HG03520 (cell line): Measurements from ENCODE around the gene PDS5A.
A peak's percentile ranks its signal among the peaks of the same experiment; 100 is the strongest.
"Not testable (repeated sequence)": the region's sequence is repeated elsewhere in the genome, so short reads cannot be mapped to it uniquely, and the experiment has no call there.

Experiments
- ATAC-seq: cut with Tn5 transposase; IDR thresholded peaks from one replicate; pipeline ENCODE4 v1.9.1; 2021; ENCODE audit warnings: mild to moderate bottlenecking, moderate library complexity; ENCODE audit not compliant: unreplicated experiment

Gene PDS5A

DNA sequence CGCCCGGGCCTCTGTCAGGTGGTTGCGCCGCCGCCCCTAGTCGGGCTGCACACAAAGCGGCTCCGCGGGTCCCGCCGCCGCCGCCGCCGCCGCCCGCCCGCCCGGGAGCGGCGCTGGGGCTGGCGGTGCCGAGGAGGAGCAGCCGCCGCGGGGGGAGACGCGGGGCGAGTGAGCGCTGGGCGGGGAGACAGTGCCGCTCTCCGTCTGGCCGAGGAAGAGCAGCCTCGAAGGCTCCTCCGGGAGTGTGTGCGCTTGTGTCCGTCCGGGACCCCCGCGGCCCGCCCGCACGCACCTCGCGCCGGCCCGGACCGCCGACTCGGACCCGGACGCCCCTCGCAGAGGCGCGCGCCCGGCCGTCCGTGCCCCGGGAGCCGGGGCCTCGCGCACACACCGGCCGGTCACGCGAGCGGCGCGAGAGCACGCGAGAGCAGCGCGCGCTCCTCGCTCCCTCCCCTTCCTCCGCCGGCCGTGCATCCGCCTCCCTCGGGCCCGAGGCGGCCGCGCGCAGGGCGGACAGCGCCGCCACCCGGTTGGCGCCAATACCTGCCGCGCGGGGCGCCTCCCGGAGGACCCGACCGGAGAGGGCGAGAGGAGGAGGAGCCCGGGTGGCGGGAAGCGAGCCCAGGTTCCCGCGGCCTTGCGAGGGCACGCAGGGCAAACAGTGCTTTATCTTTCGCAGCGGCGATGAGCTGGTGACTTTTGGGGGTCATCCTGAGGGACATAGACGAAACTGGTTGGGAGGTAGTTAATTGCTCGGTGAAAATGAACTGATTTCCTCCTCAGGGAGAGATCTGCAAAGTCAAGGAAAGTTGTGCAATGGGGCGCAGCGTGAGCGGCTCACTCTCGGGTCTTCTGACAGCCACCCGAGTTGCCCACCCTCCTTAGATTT is at the start of gene PDS5A:
Gene PDS5A, minus strand, starts transcription at position 423 of the 889 bp plus-strand sequence. CDS start 1,334 bp downstream, outside the sequence.
- ATAC-seq: peak; percentile 78

DNA sequence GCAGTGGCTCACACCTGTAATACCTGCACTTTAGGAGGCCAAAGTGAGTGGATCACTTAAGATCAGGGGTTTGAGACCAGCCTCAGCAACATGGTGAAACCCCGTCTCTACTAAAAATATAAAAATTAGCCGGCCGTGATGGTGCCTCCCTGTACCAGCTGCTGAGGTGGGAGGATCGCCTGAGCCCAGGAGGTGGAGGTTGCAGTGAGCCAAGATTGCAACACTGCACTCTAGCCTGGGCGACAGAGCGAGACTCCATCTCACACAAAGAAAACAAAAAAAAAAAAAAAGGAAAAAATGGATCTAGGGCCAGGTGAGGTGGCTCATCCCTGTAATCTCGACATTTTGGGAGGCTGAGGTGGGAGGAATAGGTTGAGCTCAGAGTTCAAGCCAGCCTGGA is 46.3 kb upstream of the PDS5A start:
- ATAC-seq: not testable (repeated sequence)

DNA sequence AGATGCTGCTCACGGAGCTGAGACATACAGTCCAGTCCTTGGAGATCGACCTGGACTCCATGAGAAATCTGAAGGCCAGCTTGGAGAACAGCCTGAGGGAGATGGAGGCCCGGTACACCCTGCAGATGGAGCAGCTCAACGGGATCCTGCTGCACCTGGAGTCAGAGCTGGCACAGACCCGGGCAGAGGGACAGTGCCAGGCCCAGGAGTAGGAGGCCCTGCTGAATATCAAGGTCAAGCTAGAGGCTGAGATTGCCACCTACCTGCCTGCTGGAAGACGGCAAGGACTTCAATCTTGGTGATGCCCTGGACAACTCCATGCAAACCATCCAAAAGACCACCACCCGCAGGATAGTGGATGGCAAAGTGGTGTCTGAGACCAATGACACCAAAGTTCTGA is 43.4 kb upstream of the PDS5A start:
- ATAC-seq: not testable (repeated sequence)

DNA sequence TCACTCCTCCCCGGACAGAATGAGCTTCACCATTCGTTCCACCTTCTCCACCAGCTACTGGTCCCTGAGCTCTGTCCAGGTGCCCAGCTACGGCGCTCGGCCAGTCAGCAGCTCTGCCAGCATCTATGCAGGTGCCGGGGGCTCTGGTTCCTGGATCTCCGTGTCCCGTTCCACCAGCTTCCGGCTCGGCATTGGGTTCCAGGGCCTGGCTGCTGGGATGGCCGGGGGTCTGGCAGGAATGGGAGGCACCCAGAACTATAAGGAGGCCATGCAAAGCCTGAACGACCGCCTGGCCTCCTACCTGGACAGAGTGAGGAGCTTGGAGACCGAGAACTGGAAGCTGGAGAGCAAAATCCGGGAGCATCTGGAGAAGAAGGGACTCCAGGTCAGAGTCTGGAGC is 42.5 kb upstream of the PDS5A start:
- ATAC-seq: no peak

GRCh38 chr4:40016007-40016406 is 38.3 kb upstream of the PDS5A start:
- ATAC-seq: no peak

DNA sequence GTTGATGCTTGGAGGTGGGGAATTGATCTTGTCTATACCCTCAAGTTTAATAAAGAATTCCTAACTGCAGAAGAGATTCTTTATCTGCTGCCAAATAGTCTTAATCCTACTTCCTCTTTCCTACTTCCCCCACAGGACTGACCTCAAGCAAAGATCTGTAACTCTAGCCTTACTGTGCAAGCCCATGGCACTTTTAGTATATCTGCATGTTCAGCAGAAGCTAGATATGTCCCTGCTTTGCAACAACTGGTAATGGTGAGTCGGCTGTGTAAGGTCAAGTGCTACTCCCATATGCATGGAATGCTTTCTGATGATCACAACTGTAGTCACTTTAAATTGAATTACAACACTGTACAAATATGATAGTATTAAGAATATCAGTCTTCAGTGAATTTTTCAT is 26.3 kb upstream of the PDS5A start:
- no peak for ATAC-seq

- no peak for ATAC-seq
These were observed 23.0 kb upstream of the PDS5A start for GRCh38 chr4:40000711-40001110.

DNA sequence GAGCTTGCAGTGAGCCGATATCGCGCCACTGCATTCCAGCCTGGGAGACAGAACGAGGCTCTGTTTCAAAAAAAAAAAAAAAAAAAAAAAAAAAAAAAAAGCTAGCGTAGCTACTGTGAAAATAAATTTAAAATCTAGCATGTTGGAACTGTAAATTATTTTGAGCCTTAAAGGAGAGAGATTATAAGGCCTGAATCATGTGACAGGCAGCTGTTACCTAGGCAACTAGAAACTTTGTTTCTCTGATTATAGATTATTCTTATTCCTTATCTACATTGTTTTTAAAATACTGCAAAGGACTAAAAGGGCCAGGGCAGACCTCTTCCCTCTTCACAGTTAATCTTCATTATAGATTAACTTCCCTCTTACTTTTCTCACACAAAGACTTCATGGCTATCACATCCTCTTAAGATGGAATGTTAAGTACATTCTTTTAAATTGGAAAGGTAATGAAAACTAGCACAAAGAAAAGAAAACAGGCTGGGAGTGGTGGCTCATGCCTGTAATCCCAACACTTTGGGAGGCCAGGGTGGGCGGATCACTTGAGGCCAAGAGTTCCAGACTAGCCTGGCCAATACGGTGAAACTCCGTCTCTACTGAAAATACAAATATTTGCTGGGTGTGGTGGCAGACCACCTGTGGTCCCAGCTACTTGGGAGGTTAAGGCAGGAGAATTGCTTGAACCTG is 21.1 kb upstream of the PDS5A start:
- no peak for ATAC-seq

DNA sequence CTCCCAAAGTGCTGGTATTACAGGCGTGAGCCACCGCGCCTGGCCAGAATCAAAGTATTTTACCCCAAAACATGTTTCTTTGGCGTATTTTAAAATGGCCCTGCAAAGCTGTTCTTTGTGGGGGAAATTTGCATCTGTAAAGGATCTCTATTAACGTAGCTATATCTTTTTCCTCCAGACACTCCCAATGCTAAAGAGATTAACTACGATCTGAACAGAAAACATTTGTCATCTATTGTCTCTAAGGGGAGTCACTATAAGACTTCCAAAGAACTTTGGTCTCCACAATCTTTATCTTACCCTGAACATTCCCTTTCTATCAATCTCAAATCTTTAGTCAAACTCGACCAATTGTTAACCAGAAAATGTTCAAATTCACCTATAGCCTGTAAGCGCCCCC is 19.1 kb upstream of the PDS5A start:
- ATAC-seq: no peak

- ATAC-seq: no peak
These were observed 16.7 kb upstream of the PDS5A start for GRCh38 chr4:39994406-39994805.

DNA sequence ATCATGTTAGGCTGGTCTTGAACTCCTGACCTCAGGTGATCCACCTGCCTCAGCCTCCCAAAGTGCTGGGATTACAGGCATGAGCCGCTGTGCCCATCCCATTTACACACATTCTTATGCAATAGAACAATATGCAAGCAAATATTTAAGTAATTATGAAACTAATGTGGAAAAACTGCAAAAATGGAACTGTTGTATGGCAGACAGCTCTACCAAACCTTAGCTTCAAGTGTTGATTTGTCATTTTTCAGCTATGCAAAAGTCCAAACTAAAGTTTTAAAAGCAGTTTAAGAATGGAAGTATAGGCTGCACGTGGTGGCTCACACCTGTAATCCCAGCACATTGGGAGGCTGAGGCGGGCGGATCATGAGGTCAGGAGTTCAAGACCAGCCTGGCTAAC is 11.7 kb upstream of the PDS5A start:
- ATAC-seq: not testable (repeated sequence)

DNA sequence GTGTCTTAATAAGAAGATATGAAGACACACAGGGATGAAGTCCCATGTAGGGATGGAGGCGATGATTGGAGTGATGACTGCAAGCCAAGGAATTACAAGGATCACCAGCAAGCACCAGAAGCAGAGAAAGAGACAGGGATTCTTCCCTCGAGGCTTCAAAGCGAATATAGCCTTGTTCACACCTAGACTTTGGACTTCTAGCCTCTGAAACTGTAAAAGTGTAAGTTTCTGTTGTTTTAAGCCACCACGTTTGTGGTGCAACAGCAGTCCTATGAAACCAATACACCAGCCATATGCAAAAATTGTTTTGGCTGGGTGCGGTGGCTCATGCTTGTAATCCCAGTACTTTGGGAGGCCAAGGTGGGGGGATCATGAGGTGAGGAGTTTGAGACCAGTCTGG is 9.8 kb upstream of the PDS5A start:
- ATAC-seq: no peak

- ATAC-seq: no peak
These were observed 1.2 kb upstream of the PDS5A start for GRCh38 chr4:39978904-39979303.

- ATAC-seq: no peak
These were observed 666 bp upstream of the PDS5A start for GRCh38 chr4:39978378-39978775.

DNA sequence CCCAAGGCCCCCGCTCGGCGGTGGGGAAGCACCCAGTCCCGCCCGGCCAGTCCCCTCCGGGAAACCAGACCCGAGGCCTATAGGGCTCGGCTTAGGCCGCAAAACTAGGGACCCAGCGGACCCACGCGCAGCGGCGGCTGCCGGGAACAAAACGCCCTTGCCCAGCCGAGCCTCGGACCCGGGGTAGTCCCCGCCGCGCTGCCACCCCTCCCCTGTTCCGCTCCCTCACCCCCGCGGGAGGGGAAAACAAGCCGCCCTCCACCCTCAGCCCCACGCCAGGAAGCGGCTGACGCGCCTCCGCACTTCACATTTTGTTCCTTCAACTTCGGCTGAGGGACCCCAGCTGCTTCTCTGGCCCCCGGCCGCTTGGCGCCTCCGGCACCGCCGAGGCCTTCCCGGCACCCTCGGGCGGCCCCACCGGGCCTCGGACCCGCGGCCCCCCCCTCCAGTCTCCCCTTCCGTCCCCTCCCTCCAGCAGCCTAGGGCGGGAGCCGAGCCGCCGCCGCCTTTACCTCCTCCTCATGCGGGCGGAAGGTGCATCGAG is 694 bp downstream of the PDS5A start:
- peak; percentile 13 for ATAC-seq

DNA sequence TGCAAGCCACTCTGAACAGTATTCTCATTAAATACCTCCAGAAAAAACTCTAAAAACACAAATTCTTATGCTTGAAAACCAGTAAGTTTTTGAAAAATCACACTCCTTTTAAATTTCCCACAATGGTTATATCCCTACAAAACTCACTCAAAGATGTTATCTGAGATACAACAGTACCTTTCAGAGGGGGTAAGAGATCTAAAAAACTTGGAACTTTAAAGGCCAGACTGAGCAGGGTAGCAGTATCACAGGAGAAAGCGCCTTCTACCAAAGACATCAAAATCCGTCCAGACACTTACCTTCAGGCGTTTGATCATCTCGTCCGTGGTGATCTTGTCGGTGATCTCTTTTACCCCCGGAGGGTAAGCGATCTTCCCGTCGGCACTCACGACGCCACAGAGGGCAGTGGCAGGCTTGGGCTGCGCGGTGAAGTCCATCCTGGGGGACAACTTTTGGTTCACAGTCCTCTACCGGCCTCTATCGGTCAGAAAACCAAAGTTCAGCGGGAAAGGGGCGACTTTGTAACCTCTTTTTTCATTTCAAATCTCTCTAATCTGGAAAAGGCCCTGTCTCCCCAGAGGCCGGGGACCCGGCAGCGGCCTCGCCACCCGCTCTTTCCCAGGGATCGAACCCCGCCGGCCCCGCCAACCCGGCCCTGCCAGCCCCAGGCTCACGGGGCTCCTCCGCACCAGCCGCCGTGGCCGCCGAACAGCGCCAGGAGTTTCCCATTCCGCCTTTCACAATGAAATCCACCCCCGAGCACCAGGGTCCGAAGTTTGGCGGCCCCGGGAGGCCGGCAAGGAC is 1.4 kb downstream of the PDS5A start:
- peak; percentile 29 for ATAC-seq

DNA sequence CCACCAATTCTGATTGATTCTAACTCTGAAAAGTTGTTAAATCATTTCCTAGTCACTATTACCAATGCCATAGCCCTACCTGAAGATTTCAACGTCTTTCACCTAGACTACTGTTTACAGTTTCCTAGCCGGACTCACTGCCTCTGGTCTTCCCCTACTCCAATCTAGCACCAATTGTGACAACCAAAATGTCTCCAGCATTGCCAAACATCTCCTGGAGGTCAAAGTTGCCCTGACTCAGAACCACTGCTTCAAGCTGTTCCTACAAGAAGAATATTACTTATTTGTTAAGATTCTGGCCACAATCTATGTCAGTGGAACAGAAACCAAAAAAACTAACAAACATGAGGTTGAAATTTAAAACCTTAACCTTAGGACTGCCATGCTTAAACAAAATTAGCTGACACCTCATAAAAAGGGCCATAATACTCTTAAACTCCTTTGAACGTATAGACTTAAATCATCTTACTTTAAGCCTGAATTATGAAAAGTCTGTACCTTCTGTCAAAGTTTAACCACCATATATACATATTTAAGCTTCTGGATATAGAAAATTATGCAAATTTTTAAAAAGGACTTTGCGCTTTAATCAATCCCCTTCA is 2.1 kb downstream of the PDS5A start:
- no peak for ATAC-seq

DNA sequence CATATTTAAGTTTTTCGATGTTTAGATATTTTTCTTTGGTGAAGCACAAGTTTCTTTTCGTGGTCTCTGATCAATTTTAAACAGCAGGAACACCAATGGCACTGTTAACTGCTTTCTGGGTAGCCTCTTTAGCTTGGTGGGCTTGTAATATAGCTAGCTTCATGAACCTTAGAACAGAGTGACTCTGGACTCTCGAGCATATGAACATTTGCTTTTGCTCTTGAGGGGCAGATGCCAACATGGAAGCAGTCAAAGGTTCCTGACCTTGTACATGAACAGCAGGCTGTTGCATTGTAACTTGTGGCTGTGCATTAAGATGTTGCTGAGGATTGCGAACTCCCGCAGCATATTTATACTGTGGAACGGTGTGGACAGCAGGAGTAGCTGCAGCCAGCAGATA is 4.7 kb downstream of the PDS5A start:
- ATAC-seq: not testable (repeated sequence)

GRCh38 chr4:39970671-39971640 is 6.8 kb downstream of the PDS5A start:
- peak; percentile 53 for ATAC-seq

DNA sequence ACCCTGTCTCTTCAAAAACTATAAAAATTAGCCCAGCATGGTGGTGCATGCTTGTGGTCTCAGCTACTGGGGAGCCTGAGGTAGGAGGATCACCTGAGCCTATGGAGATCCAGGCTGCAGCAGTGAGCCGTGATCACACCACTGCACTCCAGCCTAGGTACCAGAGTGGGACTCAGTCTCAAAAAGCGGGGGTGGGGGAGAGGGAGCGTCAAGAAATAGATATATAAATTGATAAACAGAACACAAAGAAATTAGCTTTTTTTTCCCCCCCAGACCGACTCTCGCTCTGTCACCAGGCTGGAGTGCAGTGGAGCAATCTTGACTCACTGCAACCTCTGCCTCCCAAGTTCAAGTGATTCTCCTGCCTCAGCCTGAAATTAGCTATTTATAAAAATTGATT is 14.1 kb downstream of the PDS5A start:
- ATAC-seq: no peak
